ENCODE data around the gene HOXA5. TPM values are rescaled to one million over a fixed set of nuclear protein-coding genes. Genes with fewer than 3 reads are reported as not detected.

Gene HOXA5
- total and polyA plus RNA-seq, 10 of the 15 experiments (the other 5 are each of a cell fraction or from before 2014, with no cell fraction given) = 0.05 to 0.13 TPM; not detected in 8

DNA sequence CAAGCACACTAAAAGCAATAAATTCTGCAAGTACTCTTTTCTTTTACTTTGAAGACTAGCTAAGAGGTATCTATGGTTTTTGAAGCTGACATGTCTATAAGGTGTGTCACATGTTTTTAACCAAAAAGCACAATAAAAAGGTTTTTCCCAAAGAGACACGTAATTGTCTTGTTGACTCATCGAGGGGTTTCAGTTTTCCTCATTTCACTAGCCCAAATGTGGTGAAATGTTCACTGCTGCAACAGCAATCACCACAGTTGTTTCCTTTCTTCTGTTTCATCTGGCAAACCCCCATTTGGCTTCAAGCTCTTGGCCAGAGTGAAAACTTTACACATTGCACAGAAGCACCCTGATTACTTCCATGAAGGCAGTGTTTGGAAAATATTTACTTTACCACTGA is 9.1 kb downstream of the HOXA5 start (continued):
- TF ChIP-seq, protein P1, sequence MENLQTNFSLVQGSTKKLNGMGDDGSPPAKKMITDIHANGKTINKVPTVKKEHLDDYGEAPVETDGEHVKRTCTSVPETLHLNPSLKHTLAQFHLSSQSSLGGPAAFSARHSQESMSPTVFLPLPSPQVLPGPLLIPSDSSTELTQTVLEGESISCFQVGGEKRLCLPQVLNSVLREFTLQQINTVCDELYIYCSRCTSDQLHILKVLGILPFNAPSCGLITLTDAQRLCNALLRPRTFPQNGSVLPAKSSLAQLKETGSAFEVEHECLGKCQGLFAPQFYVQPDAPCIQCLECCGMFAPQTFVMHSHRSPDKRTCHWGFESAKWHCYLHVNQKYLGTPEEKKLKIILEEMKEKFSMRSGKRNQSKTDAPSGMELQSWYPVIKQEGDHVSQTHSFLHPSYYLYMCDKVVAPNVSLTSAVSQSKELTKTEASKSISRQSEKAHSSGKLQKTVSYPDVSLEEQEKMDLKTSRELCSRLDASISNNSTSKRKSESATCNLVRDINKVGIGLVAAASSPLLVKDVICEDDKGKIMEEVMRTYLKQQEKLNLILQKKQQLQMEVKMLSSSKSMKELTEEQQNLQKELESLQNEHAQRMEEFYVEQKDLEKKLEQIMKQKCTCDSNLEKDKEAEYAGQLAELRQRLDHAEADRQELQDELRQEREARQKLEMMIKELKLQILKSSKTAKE (IDR thresholded peaks at IDR 0.05; ENCODE audit: low read depth, poor library complexity, severe bottlenecking) = peak; percentile 31
- TF ChIP-seq ATF7 (IDR thresholded peaks at IDR 0.05; ENCODE audit: low read depth) (peak; percentile 63; the same call in 1 of the 2 replicates), IKZF2 (IDR thresholded peaks at IDR 0.05) (peak; percentile 83 to 90), EP300 (IDR thresholded peaks at IDR 0.05; ENCODE audit: borderline replicate concordance in 1 of 2, control insufficient read depth in 1 of 2, low read depth in 2 of 2, low read length in 2 of 2) (peak in 1 of 2 experiments; percentile 55; a peak in 1 of 4 replicates), MTA2 (IDR thresholded peaks at IDR 0.05; ENCODE audit: low read depth) (peak; percentile 65; the same call in 1 of the 2 replicates), RUNX3 (IDR thresholded peaks at IDR 0.05; ENCODE audit: low read length) (peak; percentile 83), EED (IDR thresholded peaks at IDR 0.05; ENCODE audit: low read depth) (peak; percentile 68), JUNB (IDR thresholded peaks at IDR 0.05) (peak; percentile 76)
- TF ChIP-seq, protein P2, sequence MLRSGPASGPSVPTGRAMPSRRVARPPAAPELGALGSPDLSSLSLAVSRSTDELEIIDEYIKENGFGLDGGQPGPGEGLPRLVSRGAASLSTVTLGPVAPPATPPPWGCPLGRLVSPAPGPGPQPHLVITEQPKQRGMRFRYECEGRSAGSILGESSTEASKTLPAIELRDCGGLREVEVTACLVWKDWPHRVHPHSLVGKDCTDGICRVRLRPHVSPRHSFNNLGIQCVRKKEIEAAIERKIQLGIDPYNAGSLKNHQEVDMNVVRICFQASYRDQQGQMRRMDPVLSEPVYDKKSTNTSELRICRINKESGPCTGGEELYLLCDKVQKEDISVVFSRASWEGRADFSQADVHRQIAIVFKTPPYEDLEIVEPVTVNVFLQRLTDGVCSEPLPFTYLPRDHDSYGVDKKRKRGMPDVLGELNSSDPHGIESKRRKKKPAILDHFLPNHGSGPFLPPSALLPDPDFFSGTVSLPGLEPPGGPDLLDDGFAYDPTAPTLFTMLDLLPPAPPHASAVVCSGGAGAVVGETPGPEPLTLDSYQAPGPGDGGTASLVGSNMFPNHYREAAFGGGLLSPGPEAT (IDR thresholded peaks at IDR 0.05; ENCODE audit: low read depth) = peak; percentile 54; the same call in 1 of the 2 replicates
